ENCODE results near the gene IGF2BP3. TPM values are rescaled to one million over a fixed set of nuclear protein-coding genes. Genes with fewer than 3 reads are reported as not detected.

IGF2BP3 gene
- total RNA-seq, 3 donors from 2014 or later, result 0.59 to 3.5 TPM; not detected in 1

DNA sequence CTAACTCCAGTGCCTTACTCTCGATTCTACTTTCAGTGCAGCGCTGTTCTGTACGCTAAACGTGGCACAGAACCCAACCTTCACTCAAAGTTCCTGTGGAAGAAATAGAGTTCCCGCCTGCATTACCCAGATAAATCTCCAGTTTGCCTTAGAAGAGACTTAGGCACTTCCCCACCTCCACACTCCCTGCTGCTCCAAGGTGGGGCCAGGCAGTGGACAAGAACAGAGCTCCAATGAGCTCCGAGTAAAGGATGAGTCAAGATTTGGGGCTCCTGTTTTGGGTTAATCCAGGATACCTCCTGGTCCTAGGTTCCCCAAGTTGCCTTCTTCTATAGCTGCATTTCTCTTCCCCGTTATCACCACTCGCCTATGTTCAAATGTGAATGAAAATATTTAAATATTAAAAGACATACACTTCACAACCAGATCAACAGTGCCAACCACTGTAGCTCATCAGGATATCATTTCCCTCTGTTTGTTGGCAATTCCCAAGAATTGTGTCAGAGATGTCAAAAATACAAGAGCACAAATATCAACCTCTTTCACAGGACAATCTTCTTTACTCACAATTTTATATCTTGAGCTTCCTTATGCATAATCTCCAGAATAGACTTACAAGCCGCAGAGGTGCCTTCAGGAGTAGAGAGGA is 123.1 kb downstream of the IGF2BP3 start:
- no peak overlapping the region for H3K27ac ChIP-seq

GRCh38 chr7:23346316-23346715 is 124.0 kb downstream of the IGF2BP3 start:
- TF ChIP-seq, protein P1, sequence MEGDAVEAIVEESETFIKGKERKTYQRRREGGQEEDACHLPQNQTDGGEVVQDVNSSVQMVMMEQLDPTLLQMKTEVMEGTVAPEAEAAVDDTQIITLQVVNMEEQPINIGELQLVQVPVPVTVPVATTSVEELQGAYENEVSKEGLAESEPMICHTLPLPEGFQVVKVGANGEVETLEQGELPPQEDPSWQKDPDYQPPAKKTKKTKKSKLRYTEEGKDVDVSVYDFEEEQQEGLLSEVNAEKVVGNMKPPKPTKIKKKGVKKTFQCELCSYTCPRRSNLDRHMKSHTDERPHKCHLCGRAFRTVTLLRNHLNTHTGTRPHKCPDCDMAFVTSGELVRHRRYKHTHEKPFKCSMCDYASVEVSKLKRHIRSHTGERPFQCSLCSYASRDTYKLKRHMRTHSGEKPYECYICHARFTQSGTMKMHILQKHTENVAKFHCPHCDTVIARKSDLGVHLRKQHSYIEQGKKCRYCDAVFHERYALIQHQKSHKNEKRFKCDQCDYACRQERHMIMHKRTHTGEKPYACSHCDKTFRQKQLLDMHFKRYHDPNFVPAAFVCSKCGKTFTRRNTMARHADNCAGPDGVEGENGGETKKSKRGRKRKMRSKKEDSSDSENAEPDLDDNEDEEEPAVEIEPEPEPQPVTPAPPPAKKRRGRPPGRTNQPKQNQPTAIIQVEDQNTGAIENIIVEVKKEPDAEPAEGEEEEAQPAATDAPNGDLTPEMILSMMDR (IDR thresholded peaks at IDR 0.05), result no peak
- no peak for TF ChIP-seq POLR2A (IDR thresholded peaks at IDR 0.05)
- no peak for TF ChIP-seq POLR2AphosphoS5 (IDR thresholded peaks at IDR 0.05)
- H3K27ac ChIP-seq, result no peak overlapping the region
- no peak for DNase-seq (ENCODE audit: low spot score in 2 of 2)
- intact Hi-C loops (cut with DNase I; ENCODE audit: low total_unique reads), result no loop called here
- H3K27me3 ChIP-seq, result peaks cover 0 to 7% of the 10 kb centered on the region in 2 donors
- H3K4me1 ChIP-seq, result no peaks in the 10 kb centered on the region
- no peaks in the 10 kb centered on the region for H3K36me3 ChIP-seq
- H3K9me3 ChIP-seq, result no peaks in the 10 kb centered on the region
- H3K4me3 ChIP-seq, result no peak overlapping the region

More for the DNA sequence above, 123.1 kb downstream of the IGF2BP3 start:
- Histone ChIP-seq H3K4me1 (no peaks in the 10 kb centered on the region), H3K27me3 (peaks cover 0 to 7% of the 10 kb centered on the region in 2 donors), H3K36me3 (no peaks in the 10 kb centered on the region), H3K9me3 (no peaks in the 10 kb centered on the region), H3K4me3 (no peak overlapping the region)
- no peak for TF ChIP-seq POLR2A (IDR thresholded peaks at IDR 0.05)
- no peak for DNase-seq (ENCODE audit: low spot score in 2 of 2)
- intact Hi-C loops (cut with DNase I; ENCODE audit: low total_unique reads), result no loop called here

DNA sequence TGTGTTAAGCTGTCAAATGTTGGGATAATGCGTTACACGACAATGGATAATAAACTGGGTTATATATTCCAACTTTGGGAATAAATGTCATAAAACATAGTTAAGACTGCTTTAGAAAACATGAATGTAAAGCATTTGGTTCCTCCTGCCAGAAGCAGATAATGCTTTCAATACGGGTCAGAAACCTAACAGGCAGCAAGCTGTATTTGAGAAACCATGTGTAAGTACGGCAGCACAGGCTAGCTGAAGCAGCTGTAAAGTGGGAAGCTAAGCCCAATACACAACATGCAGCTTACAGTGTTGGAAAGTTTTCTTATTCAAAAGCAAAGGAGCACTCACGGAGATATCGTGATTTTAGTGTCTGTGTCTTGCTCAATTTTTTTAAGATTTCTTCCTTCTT is 124.7 kb downstream of the IGF2BP3 start:
- TF ChIP-seq, protein P1 (IDR thresholded peaks at IDR 0.05), result no peak
- TF ChIP-seq POLR2AphosphoS5 (IDR thresholded peaks at IDR 0.05) (no peak), POLR2A (IDR thresholded peaks at IDR 0.05) (no peak)
- no peaks in the 10 kb centered on the region for H3K4me1 ChIP-seq
- no peak overlapping the region for H3K4me3 ChIP-seq
- H3K36me3 ChIP-seq, result no peaks in the 10 kb centered on the region
- intact Hi-C loops (cut with DNase I; ENCODE audit: low total_unique reads), result no loop called here
- no peak for DNase-seq (ENCODE audit: low spot score in 2 of 2)
- H3K27ac ChIP-seq, result no peak overlapping the region
- H3K27me3 ChIP-seq, result peaks cover 0 to 9% of the 10 kb centered on the region in 2 donors
- no peaks in the 10 kb centered on the region for H3K9me3 ChIP-seq

- intact Hi-C loops (cut with DNase I; ENCODE audit: low total_unique reads), result no loop called here
- H3K4me1 ChIP-seq, result no peaks in the 10 kb centered on the region
- peaks cover 0 to 14% of the 10 kb centered on the region in 2 donors for H3K27me3 ChIP-seq
- TF ChIP-seq, protein P1 (IDR thresholded peaks at IDR 0.05), result no peak
- no peak for TF ChIP-seq POLR2AphosphoS5 (IDR thresholded peaks at IDR 0.05)
- TF ChIP-seq POLR2A (IDR thresholded peaks at IDR 0.05), result no peak
- no peak for DNase-seq (ENCODE audit: low spot score in 2 of 2)
- no peaks in the 10 kb centered on the region for H3K36me3 ChIP-seq
- H3K9me3 ChIP-seq, result no peaks in the 10 kb centered on the region
- H3K4me3 ChIP-seq, result no peak overlapping the region
- no peak overlapping the region for H3K27ac ChIP-seq
These were observed 126.3 kb downstream of the IGF2BP3 start for GRCh38 chr7:23343806-23344475.

DNA sequence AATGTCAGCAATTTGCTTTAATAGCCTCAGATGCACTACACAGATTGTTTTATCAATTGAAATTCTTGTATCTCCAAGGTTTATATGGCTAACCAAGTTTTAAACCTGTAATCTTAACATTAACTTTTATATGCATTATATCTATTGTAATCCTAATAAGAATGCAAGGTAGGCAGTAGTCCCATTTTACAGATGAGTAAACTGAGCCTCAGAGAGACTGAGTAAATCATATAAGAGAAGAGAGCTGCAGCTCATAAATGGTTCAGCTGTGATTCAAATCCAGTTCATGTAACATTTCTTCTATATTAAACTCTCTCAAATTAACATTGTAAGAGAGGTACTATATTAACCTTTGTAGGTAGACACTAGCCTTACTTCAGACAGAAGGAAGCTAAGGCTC is 127.2 kb downstream of the IGF2BP3 start:
- no peaks in the 10 kb centered on the region for H3K4me1 ChIP-seq
- intact Hi-C loops (cut with DNase I; ENCODE audit: low total_unique reads), result no loop called here
- H3K27me3 ChIP-seq, result peaks cover 0 to 14% of the 10 kb centered on the region in 2 donors
- H3K36me3 ChIP-seq, result no peaks in the 10 kb centered on the region
- no peak for TF ChIP-seq POLR2AphosphoS5 (IDR thresholded peaks at IDR 0.05)
- TF ChIP-seq, protein P1 (IDR thresholded peaks at IDR 0.05), result no peak
- no peak for TF ChIP-seq POLR2A (IDR thresholded peaks at IDR 0.05)
- H3K9me3 ChIP-seq, result no peaks in the 10 kb centered on the region
- no peak overlapping the region for H3K4me3 ChIP-seq
- H3K27ac ChIP-seq, result no peak overlapping the region
- no peak for DNase-seq (ENCODE audit: low spot score in 2 of 2)

Measured in breast epithelium (tissue), 4 donors.